HG02759 (cell line): ENCODE data around the gene ABHD11.
"Not testable (repeated sequence)": the region's sequence is repeated elsewhere in the genome, so short reads cannot be mapped to it uniquely, and the experiment has no call there.

Experiments
- ATAC-seq: cut with Tn5 transposase; IDR thresholded peaks from one replicate; pipeline ENCODE4 v1.9.1; 2021; ENCODE audit warnings: mild to moderate bottlenecking, moderate library complexity; ENCODE audit not compliant: unreplicated experiment

The ABHD11 gene, protein sequence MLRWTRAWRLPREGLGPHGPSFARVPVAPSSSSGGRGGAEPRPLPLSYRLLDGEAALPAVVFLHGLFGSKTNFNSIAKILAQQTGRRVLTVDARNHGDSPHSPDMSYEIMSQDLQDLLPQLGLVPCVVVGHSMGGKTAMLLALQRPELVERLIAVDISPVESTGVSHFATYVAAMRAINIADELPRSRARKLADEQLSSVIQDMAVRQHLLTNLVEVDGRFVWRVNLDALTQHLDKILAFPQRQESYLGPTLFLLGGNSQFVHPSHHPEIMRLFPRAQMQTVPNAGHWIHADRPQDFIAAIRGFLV

DNA sequence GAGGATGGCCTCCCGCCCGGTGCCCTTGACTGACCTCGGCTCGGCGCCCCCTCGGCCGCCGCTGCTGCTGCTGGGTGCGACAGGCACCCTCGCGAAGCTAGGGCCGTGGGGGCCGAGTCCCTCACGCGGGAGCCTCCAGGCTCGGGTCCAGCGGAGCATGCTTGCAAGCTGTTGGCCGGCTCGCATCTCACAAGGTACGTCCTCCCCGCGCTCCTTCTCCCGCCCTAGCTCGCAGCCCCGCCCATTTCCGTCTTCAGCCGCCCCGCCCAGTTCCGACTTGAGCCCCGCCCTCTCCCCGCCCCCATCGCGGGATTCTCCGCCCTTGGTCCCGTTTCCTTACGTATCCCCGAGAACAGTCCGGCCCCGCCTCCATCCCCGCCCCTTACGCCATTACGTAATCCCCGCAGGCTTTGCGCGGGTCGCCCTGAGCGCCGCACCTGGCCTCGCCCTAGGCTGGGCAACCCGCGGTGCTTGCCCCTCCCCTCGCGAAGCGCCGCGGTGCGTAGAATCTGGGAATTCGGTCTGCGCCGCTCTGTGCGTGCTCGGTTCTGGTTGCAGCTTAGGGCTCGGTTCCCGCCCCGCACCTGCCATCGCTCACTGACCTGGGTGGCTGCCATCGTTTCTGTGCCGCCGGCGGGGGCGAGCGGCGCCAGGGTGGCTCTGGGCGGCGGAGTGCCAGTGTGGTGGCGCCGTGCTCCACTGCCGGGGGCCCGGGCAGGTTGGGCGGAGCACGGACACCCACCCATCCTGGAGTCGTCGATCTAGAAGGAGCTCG is at the start of gene ABHD11:
Gene ABHD11, minus strand, starts transcription at position 191 of the 775 bp plus-strand sequence. Its CDS starts 32 bp downstream, at position 159.
- ATAC-seq = peak; percentile 89

DNA sequence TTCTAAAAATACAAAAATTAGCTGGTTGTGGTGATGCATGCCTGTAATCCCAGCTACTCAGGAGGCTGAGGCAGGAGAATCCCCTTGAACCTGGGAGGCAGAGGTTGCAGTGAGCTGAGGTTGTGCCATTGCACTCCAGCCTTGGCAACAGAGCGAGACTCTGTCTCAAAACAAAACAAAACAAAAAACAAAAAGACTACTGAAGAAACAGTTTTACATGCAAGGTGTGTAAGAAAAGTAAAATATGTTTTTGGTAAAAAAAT is 49.1 kb upstream of the ABHD11 start:
- not testable (repeated sequence) for ATAC-seq

DNA sequence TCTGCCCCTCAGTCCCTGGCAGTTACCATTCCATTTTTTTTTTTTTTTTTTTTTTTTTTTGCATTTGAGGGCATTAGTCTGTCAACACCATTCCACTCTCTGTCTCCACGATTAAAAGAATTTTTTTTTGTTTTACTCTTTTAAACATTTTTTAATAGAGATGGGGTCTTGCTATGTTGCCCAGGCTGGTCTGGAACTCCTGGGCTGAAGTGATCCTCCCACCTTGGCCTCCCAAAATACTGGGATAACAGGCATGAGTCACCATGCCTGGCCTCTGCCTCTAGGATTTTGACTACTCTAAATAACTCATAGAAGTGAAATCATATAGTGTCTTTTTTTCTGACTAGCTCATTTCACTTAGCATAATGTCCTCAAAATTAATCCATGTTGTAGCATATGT is 48.0 kb upstream of the ABHD11 start:
- no peak for ATAC-seq

DNA sequence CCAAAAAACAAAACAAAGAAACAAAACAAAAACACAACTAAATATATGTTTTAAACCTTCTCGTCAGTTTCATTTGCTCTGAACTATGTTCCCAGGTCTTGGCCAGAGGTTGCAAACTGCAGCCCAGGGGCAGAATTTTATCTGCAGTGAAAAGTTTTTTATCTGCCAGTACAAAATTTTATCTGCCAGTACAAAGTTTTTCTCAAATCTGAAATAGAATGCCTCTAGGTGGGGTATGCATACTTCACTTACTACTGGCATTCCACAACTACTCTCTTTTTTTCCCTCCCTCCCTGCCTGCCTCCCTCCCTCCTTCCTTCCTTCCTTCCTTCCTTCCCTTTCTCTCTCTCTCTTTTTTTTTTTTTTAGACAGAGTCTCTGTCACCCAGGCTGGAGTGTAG is 40.9 kb upstream of the ABHD11 start:
- no peak for ATAC-seq

DNA sequence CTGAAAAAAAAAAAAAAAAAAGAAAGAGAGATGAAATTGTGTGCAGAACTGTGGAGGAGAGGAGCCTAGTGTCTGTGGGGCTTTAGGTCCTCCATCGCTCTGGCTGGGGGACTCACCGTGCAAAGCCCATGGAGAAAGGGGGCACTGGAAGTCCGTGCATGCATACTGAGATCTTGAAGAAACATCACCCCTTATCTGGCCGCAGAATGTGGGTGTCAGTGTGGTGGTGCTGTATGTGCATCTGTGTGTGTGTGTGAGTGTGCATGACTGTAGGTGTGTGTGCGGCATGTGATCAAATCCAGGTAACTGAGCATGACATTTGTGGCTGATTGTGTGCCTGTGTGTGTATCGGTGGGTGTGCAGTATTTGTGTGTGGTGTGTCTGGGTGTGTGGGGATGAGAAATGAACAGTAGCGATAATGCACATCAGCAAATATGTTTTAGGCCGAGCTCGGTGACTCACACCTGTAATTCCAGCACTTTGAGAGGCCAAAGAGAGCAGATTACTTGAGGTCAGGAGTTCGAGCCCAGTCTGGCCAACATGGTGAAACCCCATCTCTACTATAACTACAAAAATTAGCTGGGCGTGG is 40.3 kb upstream of the ABHD11 start:
- ATAC-seq = no peak

DNA sequence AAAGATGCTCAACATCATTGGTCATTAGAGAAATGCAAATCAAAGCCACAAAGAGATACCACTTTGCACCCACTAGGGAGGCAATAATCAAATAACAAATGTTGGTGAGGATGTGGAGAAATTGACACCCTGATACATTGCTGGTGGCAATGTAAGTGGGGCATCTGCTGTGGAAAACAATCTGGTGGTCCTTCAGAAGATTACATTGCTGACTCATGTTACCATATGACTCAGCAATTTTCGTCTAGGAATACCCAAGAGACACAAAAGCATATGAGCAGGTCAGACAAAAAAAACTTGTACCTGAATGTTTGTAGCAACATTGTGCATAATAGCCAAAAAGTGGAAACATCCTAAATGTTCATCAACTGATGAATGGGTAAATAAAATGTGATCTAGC is 36.3 kb upstream of the ABHD11 start:
- ATAC-seq = no peak

DNA sequence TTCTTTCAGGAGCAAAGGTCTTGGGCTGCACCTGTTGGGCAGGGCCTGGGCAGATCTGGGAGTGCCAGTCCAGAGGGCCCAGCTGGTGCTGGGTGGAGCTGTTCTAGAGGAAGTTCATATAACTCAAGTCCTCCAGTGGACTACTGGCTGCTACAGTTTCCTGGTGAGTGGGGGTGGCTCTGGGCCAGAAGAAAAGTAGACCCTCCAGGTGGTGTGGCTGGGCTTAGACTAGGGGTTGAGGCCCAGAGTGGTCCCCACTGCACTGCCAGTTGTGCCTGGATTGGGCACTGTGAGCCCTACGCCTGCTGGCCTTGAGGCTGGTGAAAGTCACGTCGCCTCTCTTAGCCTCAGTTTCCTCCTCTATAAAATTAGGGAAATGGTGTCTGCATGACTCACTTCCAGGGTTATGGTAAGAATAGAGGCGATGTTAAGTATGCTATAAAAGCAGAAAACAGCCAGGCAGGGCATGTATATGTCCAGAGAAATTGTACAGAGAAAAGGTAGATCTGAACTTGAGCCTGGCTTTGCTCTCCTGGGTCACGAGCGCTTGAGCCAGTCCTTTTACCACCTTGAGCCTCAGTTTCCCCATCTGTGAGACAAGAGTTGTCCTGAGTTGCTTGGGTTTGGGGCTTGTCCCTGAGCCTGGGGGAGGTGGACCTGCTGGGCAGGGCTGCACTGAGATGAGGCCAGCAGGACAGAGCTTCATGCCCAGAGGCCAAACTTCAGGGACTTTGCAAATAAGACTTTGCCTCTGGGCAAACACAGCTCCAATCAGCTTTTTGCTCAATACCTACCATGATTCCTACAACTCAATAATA is 35.3 kb upstream of the ABHD11 start:
- no peak for ATAC-seq

DNA sequence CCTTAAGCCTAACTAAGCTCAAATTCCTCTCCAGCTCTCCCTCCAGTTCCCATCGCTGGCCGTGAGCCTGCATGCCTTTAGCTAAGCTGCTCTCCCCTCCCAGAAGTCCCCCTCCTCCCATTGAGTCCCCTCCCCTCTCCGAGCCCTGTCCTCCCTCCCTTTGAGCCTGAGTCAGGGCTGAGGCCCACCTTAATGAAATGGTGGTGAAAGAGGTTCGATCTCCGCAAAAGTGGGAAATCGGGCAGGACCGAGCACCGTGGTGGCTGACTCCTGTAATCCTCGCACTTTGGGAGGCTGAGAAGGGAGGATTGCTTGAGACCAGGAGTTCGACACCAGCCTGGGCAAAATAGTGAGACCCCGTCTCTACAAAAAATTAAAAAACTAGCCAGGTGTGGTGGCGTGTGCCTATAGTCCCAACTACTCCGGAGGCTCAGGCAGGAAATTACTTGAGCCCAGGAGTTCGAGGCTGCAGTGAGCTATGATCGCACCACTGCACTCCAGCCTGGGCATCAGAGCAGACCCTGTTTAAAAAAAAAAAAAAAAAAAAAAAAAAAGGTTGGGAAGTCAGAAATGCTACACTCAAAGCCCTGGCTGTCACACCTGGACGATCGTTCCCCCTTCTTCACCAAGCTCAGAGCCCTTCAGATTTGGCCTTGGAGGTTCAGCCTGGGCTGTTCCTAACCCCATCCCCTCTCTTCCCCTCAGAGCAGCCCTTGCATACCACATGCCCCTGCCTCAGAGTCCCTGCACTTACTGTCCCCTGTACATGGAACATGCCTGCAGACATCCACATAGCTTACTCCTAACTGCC is 32.5 kb upstream of the ABHD11 start:
- ATAC-seq = no peak

DNA sequence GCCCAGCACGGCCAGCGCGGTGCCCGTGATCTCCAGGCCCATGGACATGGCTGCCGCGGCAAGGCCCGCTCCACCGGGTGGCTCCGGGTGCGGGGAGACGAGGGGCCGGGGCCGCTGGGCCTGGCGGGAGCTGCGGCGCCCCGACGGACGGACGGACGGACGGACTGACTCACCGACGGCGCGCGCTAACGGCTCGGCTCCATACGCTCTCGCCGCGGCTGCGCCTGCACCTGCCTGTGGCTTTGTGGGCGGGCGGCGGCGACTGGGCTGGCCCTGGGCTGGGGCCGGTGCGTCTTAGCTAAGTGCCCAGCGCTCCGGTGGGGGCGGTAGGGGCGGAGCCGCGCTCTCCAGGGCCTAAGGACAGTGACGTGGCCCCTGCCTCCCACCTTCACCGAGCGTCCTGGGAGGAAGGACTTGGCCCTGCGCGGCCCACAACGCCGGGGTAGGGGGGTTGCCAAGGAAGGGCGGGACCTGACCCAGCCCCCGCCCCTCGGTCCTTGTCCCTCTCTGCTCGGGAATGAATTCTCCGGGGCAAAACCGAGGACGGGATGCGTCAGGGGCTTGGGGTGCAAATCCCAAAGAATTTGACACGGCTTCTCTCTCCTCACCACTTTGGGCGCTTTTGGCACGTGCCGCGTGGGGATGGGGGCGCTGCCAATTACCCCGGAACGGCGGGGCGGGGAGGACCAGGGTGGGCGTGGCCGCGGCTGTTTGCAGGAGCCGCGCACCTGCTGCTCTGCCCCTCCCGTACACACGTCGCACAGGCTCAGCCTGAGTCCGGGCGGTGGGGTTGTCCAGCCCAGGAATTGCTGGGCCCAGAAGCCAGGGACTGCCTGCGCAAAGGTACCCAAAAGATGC is 31.6 kb upstream of the ABHD11 start, which contains the start of gene CLDN3:
Gene CLDN3, minus strand, starts transcription at position 269 of the 858 bp plus-strand sequence. Its CDS starts 221 bp downstream, at position 48.
- no peak for ATAC-seq

DNA sequence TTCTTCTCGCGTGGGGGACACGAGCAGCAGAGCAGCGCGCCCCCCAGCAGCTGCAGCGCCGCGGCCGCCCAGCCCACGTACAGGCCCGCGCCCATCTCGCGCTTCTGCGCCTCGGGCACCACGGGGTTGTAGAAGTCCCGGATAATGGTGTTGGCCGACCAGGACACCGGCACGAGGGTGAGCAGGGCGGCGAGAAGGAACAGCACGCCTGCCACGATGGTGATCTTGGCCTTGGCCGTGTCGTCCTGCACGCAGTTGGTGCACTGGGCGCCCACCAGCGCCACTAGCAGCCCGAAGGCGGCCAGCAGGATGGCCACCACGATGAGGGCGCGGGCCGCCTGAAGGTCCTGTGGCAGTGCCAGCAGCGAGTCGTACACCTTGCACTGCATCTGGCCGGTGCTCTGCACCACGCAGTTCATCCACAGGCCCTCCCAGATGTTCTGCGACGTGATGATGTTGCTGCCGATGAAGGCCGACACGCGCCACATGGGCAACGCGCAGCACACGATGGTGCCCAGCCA is 30.9 kb upstream of the ABHD11 start:
- ATAC-seq = no peak

DNA sequence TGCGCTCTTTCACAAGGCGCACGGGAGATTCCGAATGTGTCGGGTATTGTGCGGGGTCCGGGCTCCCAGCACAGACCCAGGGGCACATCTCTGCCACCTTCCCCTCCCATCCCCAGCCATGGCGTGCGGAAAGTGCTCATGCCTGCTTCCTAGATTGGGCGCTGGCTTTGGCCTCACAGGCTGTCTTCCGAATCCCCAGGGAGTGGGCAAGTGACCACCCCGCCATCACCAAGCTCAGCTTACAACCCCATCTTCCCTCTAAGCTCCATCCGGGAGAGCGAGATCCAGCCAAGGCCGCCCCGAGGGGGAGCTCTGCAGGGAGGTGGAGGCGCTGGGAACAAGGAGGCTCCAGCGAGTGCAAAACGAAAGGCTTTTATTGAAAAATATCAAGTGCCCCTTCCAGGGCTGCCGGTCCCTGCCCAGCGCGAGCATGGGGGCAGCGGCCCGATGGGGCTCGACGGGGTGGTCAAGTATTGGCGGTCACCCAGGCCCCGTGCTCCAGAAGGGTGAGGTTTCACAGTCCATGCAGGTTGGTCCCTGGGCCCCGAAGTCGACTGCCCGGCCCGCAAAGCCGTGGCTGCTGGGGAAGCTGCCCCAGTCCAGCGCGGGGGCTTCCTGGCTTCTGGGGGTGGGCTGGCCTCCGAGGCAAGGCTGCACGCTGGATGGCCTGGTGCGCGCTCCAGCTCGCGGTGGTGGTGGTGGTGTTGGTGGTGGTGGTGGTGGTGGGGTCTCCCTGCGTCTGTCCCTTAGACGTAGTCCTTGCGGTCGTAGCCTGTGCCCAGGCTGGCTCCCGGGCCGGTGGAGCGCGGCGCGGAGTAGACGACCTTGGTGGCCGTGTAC is 30.3 kb upstream of the ABHD11 start:
- no peak for ATAC-seq

DNA sequence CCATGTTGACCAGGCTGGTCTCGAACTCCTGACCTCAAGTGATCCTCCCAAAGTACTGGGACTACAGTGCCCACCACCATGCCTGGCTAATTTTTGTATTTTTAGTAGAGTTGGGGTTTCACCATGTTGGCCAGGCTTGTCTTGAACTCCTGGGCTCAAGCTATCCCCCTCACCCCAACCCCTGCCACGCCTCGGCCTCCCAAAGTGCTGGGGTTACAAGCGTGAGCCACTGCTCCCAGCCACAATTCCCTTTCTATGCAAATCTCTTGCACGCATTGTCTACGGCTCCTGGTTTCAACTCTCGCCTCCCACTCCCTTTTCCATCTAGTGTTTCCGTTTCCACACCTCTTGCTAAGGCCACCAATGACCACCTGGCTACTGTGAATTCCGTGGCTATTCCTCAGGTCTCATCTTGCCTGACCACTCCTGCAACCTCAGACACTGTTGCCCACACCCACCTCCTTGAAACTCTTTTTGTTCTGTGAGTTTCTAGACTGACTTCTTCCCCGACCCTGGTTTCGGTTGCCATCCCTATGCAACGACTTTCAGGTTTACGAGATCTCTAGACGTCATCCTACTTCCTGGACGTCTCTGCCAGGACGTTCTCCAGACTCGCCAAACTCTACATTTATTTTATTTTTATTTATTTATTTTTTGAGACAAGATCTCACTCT is 28.1 kb upstream of the ABHD11 start:
- ATAC-seq = no peak

DNA sequence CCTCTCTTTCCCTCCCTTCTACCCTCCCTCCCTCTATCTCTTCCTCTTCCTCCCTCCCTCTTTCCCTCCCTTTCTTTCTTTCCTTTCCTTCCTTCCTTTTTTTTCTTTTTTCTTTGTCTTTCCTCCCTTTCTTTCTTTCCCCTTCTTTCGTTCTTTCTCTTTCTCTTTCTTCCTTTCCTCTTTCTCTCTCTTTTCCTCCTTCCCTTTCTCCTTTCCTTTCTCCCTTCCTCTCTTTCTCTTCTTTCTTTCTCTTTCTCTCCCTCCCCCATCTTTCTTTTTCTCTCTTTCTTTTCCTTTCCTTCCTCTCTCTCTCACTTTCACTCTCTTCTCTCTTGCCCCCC is 24.0 kb upstream of the ABHD11 start:
- ATAC-seq = no peak

DNA sequence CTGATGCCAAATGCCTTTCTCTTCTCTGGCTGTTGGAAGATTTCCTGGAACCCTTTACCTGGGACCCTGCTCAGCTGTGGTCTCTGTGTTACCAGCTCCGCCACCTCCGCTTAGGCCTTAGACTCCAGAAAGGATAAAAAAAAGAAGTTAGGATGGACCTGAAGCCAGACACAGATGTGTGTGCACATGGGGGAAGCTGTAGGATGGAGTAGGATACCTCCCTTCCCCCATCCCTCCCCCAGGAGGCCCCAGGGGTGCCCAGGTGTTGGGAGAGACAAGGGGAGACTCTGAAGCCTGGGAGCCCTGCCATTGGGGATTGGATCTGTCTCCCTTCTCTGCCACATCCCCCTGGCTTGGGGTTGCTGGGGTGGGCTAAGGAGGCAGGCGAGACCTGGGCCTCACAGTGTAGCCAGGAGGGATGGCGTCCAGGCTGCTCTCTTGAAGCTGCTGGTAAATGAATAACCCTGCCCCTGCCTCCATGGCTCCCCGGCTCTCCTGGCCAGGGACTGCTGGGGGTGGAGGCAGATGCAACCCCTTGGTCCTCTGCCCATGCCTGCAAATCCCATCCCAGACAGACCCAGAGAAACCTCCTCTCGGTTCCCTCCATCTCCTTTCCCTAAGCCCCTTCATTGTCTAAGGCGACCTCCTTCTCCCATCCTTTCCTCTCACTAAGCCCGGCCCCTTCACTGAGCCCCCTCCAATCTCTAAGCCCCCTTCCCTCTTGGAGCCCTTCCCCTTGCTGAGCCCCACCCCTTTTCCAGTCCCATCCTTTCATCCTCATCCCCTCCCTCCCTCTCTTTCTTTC is 23.5 kb upstream of the ABHD11 start:
- ATAC-seq = no peak

DNA sequence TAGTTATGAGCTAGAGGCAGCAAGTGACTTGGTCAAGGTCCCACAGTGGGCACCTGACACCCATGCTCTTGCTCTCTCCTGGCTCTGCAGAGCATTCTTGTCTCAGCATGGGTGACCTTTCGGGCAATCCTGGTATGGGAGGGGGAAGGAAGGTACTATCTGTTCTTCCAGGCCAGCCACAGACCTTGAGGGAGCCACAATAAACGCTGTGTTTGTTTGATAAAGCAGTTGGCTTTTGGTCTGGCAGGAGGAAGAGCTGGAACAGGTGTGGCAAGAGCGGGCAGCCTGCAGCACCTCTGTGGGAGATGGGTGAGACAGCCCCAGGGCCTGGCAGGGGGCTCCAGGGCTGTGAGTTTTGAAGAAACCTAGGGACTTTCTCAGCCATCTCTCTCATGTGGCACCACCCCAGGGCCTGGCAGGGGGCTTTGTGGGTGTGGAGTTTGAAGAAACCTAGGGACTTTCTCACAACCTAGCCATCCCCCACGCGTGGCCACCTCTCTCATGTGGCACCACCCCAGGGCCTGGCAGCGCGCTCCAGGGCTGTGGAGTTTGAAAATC is 20.1 kb upstream of the ABHD11 start:
- ATAC-seq = no peak

DNA sequence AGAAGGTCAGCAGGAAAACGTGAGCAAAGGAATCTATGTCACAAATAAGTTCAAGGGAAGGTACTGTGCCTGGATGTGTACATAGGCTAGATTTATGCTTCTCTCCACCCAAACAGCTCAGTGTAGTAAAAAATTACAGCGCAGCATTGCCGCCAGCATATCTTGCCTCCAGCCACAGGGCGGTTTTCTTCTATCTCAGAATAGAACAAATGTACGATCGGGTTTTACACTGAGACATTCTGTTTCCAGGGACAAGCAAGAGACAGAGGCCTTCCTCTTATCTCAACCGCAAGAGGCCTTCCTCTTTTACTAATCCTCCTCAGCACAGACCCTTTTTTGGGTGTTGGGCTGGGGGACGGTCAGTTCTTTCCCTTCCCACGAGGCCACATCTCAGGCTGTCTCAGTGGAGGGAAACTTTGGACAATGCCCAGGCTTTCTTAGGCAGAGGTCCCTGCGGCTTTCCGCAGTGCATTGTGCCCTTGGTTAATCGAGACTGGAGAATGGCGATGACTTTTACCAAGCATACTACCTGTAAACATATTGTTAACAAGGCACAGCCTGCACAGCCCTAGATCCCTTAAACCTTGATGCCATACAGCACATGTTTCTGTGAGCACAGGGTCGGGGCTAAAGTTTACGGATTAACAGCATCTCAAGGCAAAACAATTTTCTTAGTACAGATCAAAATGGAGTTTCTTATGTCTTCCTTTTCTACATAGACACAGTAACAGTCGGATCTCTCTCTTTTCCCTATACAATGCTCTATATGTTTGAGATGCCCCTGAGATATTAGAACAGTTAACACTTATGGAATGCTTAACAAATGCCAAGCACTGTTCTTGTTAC is 11.6 kb upstream of the ABHD11 start:
- ATAC-seq = no peak
